CD4-positive, alpha-beta T cell treated with Interleukin-17A for 1 hour (primary cell): ENCODE results near the gene FBXO27.
A peak's percentile ranks its signal among the peaks of the same experiment; 100 is the strongest.

Experiments used
- DNase-seq: peaks from one replicate; pipeline ENCODE4 v3.0.0-alpha.2; 2020

FBXO27 gene

GRCh38 chr19:39032063-39032918 is at the start of gene FBXO27:
Gene FBXO27 (minus strand): TSS chr19:39032549. CDS start chr19:39032227, 322 bp downstream.
- DNase-seq = no peak

GRCh38 chr19:39080431-39080830 is 48.1 kb upstream of the FBXO27 start:
- no peak for DNase-seq

GRCh38 chr19:39078436-39079200 is 46.3 kb upstream of the FBXO27 start:
- no peak for DNase-seq

GRCh38 chr19:39077323-39077722 is 45.0 kb upstream of the FBXO27 start:
- no peak for DNase-seq

GRCh38 chr19:39074942-39075341 is 42.6 kb upstream of the FBXO27 start:
- DNase-seq = no peak

GRCh38 chr19:39074205-39074692 is 41.9 kb upstream of the FBXO27 start:
- no peak for DNase-seq

GRCh38 chr19:39070888-39071287 is 38.5 kb upstream of the FBXO27 start:
- no peak for DNase-seq

GRCh38 chr19:39068259-39068658 is 35.9 kb upstream of the FBXO27 start:
- DNase-seq = peak; percentile 13

- DNase-seq = no peak
These were observed 34.8 kb upstream of the FBXO27 start for GRCh38 chr19:39067104-39067503.

- no peak for DNase-seq
These were observed 33.6 kb upstream of the FBXO27 start for GRCh38 chr19:39065928-39066327.

GRCh38 chr19:39064405-39064804 is 32.1 kb upstream of the FBXO27 start:
- DNase-seq = no peak

- DNase-seq = no peak
These were observed 27.8 kb upstream of the FBXO27 start for GRCh38 chr19:39060171-39060570.

GRCh38 chr19:39059302-39059701 is 27.0 kb upstream of the FBXO27 start:
- no peak for DNase-seq

- DNase-seq = no peak
These were observed 25.3 kb upstream of the FBXO27 start for GRCh38 chr19:39057615-39058014.

- DNase-seq = no peak
These were observed 21.7 kb upstream of the FBXO27 start for GRCh38 chr19:39054091-39054470.

- DNase-seq = no peak
These were observed 21.1 kb upstream of the FBXO27 start for GRCh38 chr19:39053276-39054090.

GRCh38 chr19:39052846-39053245 is 20.5 kb upstream of the FBXO27 start:
- DNase-seq = no peak

- peak; percentile 69 for DNase-seq
These were observed 19.9 kb upstream of the FBXO27 start for GRCh38 chr19:39052243-39052746.

- DNase-seq = no peak
These were observed 14.7 kb upstream of the FBXO27 start for GRCh38 chr19:39047073-39047472.

- no peak for DNase-seq
These were observed 13.9 kb upstream of the FBXO27 start for GRCh38 chr19:39046037-39046821.

- DNase-seq = no peak
These were observed 13.2 kb upstream of the FBXO27 start for GRCh38 chr19:39045506-39045905.

- no peak for DNase-seq
These were observed 5.7 kb upstream of the FBXO27 start for GRCh38 chr19:39038098-39038497.
